Activated CD8-positive, alpha-beta memory T cell treated with anti-CD3 and anti-CD28 coated beads for 48 hours (primary cell): Measurements from ENCODE around the gene NEDD4L.

Experiments
- DNase-seq, 3 experiments: peaks; one replicate each; pipeline ENCODE4 v3.0.0-alpha.2; 2020; ENCODE audit warnings: low read depth in 2 of 3, low spot score in 2 of 3

Gene NEDD4L

DNA sequence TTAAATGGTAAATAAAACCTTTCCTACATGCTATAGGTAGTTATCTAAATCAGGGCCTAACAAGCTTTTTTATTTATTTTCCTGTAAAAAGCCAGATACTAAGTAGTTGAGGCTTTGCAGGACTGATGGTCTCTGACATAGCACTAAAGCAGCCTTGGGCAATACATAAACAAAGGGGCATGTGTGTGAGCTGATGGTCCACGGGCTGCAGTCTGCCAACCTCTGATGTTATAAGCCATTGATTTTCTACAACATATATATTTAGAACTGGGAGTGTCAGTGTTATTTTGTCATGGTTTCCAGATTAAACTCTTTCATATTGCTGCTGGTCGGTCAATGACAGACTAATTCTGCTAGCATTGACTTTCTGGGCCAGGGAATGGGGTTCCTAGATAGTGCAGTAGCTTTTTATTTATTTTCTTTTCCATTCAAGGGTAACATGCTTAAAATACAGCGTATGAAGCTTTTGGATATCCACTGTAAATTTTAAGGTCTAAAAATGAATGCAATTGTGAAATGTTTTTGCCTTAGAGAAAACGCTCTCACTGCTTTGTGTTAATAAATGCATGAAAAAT is 134.0 kb downstream of the NEDD4L start:
- DNase-seq = no peak

DNA sequence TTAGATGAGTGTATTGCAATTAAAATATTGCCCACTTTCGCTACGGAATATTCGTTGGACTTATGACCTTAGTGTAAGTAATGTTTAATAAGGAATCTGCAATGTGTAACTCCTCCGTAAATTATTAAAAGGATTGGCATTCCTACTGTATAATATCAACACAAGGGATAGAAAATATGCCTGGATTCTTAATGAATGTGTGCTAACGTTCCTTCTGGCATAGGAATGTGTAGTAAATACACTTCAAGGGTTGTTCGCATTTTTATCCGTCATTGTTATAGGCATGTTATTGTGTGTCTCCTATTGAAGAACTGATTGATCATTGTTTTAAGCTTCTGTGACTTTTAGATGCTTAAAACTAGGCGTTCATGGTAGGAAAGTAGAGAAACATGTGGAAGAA is 134.5 kb downstream of the NEDD4L start:
- no peak for DNase-seq

DNA sequence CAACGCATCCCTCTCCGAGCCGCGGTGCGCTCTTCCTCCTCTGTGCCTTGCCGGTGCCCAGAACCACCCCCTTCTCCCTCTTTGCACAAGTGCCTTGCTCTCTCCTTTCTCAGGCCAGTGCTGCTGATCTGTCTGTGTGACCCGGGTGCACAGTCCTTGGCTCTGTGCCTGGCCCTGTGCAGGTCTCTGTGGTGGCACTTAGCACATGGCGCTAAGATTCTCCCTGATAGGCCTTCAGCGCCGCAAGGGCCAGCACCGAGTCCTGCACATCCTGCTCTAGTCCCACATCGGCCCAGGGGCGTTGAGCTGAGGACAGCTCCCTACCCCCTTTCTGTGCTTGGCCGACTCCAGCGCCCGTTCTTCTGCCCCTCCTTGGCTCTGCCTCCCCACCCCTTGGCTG is 136.1 kb downstream of the NEDD4L start:
- DNase-seq = no peak

DNA sequence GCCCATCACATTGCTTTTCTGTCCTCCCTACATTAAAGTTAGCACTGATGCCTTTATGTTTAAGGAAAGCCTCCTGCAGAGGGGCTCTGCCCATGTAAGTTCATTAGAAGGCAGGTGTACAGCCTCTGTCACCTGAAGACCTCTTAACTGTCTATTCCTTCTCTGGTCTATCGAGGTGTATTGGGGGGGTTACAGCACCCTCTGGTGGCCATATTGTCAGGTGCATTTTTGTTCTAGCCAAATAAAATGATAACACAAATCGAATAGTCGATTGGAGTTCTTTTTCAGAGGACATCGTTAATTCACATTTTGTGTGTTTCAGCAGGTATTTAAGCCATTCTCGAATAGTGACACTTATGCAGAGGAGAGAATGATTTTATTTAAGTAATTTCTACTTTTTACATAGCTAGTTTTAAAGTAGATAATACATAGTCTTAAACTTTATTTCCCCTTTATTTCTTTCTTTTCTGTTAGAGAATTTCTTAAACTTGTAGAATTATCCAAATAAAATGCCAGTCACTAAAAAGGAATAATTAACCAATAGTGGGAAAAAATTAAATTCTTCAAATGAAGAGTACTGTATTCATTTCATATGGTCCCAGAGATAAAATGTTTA is 136.8 kb downstream of the NEDD4L start:
- peak in 2 of 3 experiments; percentile 27 to 36 for DNase-seq

DNA sequence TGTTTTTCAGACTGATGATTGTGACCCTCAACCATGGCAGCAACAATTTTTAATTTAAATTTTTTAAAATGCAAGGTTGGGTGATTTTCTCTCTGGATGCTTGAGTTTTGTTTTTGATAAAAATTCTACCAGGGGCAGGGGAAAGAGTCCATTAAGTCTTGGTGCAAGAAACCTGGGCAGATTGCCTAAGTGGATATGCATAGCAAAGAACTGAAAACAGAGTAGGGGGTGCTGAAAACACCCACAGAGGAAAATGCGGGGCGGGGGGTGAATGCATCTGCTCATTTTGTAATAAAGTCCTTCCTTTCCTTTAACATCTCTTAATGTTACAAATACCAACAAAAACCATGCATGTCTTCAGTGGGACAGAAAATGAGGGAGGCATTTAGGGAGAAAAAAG is 138.0 kb downstream of the NEDD4L start:
- no peak for DNase-seq

DNA sequence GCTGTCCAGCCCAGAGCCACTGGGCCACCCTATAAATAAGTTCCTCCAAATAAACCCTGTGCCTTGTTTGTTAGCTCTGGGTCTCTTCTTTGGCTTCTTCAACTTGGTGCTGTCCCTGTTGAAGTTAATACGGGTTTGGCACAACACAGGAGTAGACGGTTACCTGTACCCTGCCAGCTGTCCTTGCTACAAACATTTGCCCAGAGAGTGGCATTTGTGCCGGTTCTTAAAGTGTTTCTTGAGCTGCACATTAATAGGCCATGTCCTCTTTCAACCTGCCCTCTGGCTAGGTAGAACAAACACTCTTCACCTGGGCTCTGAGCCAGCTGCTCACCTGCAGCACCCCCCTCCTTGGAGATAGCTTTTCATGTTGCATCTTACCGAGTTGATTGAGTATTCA is 139.2 kb downstream of the NEDD4L start:
- DNase-seq = no peak

DNA sequence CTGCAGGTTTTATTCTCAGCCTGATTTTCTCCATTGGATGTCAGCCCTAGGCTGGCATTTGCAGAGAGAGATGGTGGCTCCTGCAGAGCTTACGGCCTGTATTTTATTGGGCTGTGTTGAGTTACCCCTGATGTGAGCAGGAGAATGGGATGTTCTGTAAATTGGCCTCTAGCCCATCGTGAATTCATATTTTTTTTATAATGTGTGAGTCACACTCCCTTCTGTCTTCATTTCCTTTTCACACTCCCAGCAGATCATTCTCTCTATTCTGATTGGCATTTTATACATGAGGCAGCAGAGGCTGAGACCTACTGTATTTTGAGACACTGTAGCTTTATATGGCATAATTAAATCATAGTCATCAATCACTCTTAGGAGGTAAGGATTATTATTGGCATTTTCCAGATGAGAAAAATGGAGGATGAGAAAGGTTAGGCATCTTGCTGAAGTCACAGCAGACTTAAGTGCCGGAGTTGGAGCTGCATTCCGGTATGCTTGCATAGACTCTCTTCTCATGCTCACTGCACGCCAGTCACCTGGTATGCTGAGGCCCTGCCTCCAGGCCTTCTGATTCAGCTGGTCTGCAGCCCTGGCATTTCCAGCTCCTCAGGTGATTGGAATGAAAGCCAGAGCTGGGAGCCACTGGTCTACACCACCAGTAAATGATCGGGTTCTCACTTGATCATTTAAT is 142.4 kb downstream of the NEDD4L start:
- no peak for DNase-seq

DNA sequence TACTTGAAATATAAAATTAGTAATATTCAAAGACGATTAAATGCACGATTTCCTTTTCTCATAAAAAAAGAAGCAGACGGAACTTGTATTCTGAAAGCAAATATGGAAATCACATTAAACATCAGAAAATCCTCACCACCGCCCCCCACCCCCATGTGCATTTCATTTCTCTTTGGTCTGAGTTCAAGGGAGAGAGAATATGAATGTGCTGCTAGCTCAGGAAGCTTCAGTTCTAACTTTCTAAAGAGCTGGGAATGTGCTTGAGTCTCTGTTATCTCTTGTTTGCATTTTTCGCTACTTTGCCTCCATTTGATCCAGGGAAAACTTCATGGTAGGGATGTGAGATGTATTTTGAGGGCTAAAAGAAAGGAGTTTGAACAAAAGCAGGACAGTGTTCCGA is 143.6 kb downstream of the NEDD4L start:
- no peak for DNase-seq

DNA sequence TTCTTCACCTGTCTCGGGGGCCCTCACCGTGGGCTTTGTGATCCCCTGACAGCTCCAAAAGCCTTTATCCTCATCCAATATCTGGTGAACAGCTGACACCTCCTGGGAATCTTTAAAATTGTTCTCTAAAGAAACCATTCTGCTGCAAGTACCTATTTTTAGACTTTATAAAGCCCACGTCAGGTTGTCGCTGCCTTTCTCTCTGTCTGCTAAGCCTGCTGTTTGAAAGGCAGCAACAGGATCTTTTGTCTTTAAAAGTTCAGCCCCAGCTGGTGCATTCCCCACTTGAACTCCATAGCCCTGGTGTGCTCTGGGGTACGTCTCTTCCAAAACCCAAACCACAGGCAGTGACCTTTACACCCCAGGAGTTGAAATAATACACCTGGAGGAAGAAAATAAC is 145.0 kb downstream of the NEDD4L start:
- no peak for DNase-seq

DNA sequence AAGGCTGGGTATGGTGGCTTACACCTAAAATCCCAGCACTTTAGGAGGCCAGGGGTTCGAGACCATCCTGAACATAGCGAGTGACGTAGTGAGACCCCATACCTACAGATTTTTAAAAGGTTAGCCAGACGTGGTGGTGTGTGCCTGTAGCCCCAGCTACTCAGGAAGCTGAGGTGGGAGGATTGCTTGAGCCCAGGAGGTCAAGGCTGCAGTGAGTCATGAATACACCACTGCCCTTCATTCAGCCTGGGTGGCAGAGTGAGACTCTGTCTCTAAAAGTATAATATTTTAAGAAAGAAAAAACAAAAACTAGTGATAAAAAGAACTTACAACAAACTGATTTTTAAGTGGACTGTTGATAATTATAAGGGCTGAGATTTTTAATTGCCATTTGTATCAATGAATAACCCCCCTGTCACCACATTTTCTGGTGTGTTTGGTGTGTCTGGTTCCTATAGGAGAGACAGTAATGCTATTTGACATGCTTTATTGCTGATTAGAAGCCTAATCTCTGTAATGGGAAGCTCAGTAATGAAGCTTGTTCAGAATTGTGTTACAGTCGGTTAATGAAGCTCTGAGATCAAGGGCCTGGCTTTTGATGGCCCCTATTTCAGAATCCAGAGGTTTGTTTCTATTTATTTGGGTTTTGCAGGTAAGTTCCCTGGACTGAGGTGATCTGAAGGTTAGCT is 147.0 kb downstream of the NEDD4L start:
- no peak for DNase-seq

DNA sequence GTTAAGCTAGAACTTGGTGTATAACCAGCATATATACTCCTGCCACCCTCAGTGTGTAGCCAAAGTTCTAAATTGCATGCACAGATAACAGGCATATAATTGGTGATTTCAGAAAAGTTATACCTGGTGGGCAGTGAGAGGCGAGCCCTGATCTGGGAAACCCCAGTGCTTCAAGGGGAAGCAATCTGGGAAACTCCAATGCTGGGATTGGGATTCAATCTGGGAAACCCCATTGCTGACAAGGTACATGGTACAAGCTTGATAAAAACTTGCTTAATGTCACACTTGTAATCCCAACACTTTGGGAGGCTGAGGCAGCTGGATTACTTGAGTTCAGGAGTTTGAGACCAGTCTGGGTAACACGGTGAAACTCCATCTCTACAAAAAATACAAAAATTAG is 147.6 kb downstream of the NEDD4L start:
- DNase-seq = no peak

DNA sequence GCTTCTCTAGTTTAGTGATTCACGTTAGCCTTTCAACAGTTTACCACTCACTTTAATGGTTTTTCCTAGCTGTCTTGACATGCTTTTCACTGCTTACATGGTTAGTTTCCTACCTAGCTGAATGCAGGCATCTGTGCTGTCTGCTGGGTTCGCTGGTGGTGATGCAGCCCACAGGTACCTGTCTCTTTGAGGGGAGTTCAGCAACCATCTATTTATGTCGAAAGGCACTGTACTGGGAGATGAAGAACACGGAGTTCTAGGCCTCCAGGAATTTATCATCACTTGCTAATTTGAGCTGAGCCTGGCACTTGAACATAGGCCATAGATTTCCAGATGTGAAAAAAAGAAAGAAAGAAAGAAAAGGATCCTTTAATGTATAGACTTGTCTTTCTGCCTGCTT is 148.5 kb downstream of the NEDD4L start:
- DNase-seq = no peak

DNA sequence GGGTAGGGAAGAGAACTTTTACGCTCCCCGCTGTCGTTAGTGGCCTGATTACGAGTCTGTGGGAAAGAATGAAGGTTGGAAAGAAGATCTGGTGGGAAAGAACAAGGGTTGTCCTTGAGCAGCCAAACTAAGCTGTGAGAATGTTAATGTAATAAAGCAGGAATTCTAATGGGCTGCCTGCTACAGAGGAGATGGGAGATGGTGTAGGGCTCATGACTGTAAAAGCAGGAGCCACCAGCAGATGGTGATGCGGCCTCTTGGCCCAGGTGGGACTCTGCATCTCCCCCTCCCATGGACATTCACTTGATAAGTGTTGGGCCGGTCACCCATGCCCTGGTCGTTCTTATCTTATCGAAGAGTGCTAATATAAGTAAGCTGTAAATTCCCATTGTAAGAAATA is 150.0 kb downstream of the NEDD4L start:
- DNase-seq = no peak

DNA sequence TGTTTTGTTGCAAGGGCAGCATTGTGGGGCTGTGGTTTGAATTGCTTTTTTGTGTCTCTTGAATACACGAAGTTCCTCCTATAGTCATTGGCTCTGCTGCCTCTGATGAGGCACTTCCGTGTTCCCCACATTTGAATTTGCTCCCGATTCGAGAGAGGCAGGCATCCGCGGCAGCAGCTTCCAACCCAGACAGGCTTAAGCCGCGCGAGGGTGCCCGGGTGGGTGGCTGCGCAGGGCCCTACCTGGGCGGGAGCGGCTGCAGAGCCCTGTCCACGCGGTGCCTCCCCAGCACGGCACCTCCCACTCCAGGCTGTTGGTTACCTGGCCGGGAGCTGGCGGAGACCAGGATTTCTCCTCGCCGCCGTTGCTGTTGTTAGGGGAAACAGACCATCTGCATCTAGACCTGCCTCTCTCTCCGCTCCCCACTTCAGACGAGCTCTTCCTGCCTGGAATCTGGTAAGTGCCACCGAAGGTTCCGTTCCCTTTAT is 151.3 kb downstream of the NEDD4L start:
- peak in 1 of 3 experiments; percentile 8 for DNase-seq

DNA sequence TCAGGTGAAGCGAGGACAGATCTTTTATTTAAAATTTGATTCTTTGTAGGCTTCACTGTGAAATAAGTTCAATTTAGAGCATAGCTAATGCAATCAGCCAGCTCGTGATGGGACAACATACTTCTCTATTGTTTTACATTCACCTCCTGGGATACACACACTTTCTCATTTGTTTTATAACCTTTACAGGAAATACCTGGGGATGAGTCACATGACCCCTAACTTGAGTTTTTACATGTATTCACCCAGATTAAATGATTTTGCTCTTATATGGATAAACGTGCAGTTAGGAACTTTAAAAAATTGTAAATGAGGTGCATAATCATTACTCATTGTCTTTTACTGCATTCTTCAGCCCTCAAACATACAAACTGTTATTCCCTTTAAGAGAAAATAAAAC is 152.1 kb downstream of the NEDD4L start:
- no peak for DNase-seq

DNA sequence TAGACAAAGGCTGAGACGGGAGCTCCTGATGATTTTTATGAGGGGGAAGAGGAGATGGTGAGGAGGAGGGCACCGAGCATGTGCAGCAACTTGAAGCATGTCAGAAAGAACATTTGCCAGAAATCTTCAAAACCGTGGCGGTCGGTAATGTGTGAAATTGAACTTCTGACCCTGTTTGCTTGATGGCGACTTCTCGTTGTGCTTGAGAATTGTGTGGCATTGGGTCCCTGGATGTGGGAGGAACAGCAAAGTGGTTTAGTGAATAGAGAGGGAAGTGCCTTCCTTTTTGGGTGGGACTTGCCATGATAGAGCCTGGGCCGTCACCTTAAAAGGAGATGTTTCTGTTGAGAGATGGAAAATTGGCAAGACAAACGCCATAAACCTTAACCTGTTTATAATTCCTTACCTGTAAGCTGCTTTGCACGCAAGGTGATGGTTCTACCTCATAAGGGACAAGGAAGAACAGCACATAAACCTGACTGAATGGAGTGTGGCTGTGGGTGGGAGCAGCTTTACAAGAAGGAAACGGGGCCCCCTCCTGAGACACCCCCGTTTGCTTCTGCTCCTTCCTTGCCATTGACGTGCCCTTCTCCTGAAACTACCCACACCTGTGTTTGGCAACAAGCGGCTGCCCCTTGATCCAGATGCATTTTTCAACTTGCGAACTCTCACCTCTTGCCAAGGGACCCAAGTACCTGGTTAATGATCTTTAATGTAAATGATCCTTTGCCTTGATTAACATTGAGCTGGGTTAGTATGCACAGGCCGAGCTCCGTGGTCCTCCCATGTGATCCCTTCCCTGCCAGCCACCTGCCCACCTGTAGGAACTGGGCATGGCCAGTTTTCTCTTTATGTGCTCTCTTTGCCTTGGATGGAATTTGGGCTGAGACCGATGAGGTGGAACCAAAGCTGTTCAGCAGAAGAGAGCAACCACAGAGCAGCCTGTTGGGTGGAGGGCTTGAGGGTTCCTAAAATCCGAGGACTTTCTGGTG is 153.2 kb downstream of the NEDD4L start:
- DNase-seq = no peak

DNA sequence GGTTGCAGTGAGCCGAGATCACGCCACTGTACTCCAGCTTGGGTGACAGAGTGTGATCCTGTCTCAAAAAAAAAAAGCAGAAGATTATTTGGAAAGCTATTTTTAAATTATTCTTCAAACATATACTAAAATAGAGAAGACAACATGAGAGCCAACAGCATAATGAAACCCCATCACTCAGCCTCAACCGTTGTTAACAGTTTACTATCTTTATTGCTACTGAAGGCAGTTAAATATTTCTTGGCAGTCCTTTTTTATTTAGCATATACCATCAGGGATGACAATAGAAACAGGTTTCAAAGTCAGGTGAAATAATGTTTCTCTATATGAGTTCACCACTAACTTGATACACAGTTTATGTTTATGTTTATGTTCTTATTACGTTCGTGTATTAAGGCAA is 157.2 kb downstream of the NEDD4L start:
- DNase-seq = no peak

DNA sequence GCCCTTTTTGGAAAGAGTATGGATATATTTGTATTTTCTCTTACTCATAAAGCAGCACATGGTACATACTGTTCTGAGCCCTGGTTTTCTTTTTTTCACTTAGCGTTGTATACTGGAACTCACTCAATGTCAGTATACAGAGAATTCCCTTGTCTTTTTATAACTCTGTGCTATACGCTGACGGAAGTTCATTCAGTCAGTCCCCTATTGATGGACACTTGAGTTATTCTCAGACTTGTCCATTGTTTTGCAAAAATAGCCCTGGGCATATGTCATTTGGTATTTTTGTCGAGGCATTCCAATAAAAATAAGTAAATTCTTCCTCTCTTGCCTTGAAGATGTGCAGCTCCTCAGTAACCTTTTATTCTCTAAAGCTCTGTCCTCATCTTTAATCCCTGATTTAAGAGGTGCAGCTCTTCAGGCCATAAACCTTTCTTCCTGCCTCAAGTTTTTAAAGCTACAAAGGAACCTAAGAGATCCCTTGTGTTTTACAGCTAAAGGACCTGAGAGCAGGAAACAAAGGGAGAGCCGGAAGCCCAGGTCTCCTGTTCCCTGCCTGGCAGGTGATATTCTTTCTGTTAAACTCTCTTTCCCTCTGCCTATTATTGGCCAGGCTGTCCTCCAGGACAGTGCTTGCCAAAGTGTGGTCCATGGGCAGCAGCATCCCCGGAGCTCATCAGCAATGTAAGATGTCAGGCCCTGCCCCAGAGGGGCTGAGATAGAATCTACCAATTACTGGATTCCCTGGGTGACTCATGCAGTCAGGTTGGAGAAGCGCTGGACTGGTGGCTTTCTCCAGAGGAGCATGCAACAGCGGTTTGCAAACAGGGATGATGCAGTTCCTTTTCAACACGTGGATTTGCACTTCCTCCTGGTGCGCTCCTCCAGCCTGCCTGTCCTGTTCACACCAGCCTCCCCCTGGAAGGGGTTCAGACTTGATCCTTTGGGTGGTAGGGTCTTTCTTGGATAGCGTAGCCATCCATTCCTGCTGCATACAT is 158.0 kb downstream of the NEDD4L start:
- no peak for DNase-seq

DNA sequence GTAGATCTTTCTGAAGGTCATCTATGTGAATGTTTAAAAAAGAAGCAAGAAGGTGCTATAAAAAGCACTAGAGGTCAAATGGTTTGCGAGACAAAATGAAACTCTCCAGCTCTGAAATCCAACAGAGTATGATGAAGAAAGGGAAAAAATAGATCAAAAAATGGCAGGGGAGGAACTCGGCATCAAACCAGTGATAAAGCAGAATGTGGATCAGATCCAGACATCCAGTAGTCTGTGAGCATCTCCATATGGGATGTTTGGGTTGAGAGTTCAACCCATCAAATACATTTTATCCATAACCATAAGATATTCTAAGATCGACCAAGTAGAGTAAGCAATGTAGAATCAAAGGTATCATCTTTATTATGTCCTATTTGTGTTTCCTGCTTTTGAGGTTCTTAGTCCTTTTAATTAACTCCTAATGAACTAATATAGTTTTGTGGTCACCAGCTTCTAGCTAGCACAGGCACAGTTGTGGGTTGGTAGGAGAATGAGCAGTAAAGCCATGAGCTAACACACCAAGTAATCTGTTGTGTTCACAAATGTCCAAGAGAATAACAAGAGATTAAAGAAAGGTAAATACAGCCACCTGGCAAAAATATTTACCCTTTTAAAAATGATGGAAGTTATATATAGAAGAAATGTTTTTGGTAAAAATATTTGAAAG is 160.9 kb downstream of the NEDD4L start:
- DNase-seq = no peak
